Epidermal melanocyte (primary cell): ENCODE measurements around the gene MACROD2.
"Not testable (repeated sequence)": the region's sequence is repeated elsewhere in the genome, so short reads cannot be mapped to it uniquely, and the experiment has no call there.

Experiments
- DNase-seq: peaks from one replicate; pipeline ENCODE4 v3.0.0; 2011; ENCODE audit warnings: low spot score; ENCODE audit not compliant: insufficient read length

The MACROD2 gene

DNA sequence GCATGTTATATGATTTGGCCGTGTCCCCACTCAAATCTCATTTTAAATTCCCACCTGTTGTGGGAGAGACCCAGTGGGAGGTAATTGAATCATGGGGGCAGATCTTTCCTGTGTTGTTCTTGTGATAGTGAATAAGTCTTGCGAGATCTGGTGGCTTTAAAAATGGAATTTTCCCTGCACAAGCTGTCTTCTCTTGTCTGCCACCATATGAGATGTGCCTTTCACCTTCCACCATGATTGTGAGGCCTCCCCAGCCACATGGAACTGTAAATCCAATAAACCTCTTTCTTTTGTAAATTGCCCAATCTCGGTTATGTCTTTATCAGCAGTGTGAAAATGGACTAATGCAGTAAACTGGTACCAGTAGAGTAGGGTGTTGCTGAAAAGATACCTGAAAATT is 986.2 kb downstream of the MACROD2 start:
- not testable (repeated sequence) for DNase-seq

DNA sequence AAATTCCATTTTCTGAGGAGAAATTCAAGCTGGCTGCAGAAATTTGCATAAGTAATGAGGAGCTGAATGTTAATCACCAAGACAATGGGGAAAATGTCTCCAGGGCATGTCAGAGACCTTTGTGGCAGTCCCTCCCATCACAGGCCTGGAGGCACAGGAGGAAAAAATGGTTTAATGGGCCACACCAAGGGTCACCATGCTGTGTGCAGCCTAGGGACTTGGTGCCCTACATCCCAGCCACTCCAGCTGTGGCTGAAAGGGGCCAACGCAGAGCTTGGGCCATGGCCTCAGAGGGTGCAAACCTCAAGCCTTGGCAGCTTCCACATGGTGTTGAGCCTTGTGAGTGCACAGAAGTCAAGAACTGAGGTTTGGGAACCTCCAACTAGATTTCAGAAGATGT is 987.0 kb downstream of the MACROD2 start:
- not testable (repeated sequence) for DNase-seq

DNA sequence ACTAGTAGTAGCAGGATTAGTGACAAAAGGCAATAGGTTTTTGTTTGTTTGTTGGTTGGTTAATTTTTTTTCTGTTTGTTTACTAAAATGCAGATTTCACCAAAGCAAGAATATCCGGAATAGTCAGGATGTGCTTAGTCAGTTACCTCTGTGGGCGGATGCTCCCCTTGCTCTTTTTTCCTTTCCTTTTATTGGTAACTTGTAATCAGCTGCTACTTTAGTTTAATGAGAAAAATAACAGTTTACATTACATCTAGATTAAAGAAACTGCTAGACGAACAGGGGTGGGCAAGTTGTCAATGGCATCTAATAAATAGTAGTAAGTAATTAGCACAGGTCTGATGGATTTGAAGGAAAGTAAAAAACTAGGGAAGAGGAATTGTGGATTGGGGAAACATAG is 989.0 kb downstream of the MACROD2 start:
- no peak for DNase-seq

DNA sequence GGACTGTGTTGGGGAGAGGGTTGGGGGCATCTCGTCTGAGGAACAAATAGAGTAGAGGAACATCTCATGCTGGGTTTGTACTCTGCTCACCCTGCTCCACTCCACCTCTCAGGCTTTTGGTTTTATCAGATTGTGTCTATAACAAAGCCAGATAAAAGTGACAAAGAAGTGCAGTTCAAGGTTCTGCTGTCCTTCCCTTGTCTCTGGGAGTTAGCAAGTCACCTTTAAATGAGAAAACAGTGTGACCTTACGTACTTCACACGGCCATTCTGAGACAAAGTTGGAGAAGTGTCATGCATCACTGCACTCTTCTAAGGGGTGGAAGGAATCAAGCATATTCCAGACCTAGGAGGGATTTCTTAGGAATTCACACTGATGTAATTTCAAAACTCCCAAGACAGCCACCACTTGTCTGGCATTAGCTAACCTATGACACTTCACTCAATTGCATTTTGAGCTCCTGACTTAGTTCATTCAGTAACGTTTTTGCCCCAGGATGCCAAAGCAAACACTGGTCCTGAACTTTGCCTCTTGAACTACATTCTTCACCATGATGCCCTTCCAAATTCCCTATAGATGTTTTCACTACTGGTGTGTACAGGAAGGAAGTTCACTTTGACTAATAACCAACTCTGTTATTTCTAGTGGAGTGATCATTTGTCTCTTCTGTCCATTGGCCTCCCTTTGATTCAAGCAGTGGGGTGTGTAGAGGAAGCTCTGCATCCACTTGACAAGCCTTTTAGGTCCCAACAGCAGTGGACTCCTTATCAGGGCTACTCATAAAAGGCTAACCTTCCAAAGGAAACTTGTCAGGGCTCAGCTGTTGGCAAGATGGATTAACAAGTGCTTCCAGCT is 989.7 kb downstream of the MACROD2 start:
- no peak for DNase-seq

DNA sequence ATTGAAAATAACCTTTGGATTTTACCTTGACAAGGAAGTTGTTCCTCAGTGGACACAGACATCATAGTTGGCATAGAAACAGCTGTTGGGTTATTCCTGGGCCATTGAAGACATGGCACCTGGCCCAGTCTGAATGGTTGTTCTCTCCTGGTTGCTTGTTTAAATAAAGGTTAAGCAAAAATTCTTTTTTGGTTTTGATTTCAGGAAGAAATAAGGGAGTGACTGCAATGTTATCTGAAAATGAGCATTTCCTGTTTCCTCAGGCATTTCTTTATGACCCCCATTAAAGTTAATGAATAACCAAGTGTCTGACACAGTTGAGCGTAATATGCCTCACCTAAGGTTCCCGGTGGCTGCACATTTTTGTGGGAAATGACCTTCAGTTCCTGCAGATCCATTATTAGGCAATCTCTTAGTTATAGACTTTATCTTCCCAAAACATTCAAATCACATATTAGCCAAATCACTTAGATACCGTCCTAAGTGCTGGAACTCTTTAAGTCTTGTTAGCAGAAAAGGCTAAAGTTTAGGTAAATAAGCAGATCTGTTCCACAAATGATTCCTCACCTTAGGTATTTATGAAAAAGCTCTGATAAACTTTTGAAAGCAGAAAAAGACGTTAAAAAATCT is 990.8 kb downstream of the MACROD2 start:
- DNase-seq = no peak

DNA sequence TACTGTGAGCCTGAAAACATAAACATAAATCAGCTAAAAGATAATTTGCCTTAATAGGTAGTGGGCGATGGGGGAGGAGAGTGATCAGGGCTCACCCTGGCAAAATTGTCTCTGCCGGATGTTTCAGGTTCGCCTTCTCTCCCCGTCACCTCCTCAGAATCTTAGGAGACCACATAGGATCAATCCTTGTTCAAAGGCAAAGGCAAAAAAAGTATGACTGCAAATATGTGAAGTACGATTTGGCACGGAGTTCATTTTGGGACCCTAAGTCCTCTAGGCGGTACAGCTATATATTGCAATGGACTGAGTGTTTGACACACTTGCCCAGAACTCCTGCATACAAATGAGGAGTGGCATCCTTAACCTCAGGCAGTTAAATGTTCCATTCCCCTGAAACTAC is 991.3 kb downstream of the MACROD2 start:
- no peak for DNase-seq

DNA sequence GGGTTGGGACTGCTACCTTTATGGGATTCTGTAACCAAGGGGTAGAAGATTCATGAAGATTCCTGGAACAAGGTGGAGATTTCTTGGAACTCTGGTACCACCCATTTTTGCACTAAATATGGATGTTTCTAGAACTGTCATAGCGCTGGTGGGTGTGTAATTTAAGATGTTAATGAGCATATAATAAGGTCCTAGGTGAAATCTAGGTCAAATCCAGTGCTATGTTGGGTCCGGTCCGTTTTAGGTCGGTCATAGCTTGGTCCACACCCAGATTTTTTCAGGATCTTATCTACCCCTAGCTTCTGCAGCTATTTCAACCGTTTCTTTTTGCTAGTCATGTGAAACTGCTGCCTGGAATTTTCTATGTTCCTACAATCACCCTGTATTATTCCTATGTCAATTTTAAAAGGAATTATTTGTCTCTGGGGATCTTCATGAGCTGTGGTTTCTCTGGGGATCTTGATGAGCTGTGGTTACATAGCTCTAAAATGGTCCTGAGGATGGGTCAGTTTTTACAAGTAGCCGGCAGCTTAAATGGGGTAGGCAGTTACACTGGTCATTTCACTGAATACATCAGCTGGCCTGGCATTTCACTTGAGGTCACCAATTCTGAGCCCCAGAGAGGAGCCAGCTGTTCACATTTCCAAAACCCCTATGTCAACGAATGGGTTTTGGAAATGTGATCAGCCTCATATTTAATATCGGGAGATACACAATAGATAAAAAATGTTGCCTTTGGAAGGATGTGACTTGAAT is 994.4 kb downstream of the MACROD2 start:
- no peak for DNase-seq

DNA sequence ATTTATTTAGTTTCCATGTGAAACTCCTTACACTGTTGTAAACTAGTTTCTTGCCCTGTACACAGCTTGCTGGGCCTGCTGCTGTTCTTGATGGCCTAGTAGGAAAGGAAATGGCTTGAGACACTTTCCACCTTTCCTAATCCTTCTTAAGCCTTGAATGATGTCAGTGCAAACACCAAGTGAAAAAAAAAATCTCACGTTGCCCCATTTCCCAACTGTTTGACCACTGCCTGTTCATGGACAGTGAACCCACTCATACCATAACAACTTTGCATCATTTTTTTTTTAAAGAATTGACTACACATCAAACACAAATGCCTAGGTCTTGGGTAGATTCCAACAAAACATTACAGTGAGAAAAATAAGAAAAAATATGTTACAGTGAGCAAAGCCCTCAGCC is 995.7 kb downstream of the MACROD2 start:
- DNase-seq = no peak

DNA sequence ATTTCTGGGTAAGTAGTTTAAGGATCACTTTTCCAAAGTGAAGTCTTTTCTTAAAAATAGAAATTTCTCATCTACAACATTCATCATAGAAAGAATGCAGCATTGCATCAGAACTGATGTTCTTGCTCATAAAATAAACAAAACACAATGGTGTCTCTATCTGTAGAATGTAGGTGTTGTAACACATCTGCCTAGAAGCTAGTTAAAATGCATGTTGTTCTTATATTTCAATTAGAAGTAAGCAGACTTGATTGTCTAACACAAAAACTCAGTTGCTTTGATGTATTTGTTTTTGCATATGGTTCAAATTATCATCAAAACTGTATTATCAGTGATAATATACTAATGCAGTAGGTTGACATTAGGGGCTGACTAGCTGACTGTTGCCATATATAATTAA is 996.8 kb downstream of the MACROD2 start:
- no peak for DNase-seq

DNA sequence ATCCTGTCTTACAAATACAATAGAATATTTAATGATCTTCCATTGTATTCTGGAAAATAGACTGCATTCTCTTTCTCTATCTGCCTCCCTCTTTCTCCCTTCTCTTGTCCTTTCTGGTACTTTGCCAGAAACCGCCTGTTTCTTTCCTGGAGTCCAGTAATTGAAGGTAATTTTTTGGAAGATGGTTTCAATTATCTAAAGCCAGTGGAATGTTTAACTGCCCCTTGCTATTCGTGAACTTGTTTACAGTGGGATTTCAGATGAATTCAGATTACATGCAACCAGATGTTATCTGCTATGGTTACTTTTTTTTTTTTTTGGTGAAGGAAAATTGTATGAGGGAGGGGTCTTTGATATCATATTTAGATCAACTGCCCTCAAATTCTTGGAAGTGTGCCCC is 997.6 kb downstream of the MACROD2 start:
- DNase-seq = no peak

DNA sequence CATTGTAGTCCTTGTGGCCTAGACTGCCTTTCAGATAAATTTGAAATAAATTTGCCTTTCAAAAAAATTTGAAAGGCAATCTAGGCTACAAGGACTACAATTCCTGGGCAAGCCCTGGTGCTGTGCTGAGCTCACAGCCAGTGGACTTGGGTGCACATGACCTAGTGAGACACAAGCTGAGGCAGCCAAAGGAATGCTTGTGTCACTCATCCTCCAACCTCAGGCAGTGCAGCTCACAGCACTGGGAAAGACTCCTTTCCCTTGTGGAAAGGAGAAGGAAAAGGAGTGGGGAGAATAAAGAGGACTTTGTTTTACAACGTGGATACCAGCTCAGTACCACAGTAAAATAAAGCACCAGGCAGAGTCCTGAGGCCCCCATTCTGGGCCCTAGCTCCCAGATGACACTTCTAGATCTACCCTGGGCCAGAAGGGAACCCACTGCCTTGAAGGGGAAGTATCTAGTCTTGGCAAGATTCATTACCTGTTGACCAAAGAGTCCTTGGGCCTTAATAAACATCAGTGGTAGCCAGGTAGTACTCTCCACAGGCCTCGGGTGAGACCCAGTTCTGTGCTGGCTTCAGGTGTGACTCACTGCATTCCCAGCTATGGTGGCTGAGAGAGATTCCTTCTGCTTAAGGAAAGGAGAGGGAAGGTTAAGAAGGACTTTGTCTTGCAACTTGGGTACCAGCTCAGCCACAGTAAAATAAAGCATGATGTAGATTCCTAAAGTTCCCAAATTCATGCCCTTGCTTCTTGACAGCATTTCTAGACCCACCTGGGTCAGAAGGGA is 1001.8 kb downstream of the MACROD2 start:
- no peak for DNase-seq

DNA sequence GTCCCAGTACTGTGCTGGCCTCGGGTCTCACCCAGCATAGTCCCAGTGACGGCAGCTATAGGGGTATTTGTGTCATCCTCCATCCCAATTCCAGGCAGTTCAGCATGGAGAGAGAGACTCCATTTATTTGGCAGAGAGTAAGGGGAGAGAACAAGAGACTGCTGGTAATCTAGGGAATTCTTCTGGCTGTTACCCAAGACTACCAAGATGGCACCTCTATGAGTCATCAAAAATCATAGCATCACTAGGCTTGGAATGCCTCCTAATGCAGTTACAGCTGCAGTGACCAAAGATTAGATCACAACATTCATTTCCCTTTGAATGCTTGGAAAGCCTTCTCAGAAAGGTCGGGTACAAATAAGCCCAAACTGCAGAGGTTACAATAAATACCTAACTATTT is 1002.5 kb downstream of the MACROD2 start:
- DNase-seq = no peak

DNA sequence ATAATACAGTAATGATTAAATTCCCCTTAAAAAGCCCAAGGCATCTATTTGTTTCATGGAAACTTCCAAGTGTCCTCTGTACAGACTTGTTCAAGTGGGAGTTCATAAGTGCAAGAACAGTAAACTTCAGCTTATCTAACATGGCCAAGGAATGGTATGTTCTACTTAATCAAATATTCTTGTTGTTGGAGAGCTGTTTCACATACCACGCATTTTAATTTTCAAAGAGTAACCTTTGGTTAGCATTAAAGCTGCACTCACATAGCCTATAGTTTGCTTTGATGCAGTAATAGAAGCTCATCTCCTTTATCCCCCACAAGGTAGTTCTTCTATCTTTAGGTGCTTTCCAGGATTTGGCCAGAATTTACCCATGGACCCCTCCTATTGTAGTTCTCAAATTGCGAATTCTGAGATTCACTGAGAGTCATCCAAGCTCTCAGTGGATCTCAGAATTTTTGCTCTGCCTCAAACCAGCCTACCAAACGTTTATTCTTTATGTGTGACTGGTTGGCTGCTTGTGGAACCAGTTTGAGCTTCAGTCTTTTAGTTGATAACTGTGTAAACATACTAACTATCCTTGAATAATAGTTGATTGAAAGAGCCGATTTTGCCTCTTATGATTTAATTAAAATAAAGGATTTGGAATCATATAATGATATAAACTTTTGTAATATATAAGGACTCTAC is 1010.1 kb downstream of the MACROD2 start:
- no peak for DNase-seq

DNA sequence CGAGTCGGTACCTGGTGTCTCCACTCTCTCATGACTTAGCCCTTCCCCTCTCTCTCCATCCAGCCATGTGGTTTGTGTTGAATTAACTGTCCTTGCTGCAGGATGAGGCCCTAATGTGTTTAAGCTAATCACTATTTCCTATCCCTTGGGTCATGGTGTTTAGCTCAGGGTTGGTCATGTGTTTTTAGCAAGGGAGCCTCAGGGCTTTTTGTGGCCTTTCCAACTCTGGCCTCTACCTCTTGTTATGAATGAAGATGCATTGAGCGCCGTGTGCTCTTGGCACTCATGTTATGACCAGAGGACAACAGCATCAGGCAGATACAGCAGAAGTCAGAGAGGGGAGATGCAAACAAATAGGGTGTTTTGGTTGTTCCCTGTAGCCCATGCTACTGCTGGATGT is 1016.3 kb downstream of the MACROD2 start:
- no peak for DNase-seq

DNA sequence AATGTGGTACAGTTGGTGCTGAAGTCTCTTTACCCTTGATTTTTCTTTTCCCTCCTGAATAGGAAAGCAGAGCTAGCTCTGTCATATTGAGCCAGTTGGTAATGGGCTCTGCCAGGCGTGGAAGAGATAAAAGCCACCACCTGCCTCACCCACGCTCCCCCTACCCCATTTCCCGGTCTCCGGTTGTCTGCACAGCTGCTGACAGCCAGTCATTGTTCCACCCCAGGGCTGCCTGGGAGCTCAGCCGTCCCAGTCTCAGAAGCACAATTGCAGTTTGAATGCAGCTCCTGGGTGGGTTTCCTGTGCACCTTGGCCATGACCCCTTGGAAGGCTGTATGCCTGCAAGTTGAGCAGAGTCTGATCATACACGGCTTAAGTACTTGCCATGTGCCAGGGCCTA is 1017.2 kb downstream of the MACROD2 start:
- DNase-seq = no peak

DNA sequence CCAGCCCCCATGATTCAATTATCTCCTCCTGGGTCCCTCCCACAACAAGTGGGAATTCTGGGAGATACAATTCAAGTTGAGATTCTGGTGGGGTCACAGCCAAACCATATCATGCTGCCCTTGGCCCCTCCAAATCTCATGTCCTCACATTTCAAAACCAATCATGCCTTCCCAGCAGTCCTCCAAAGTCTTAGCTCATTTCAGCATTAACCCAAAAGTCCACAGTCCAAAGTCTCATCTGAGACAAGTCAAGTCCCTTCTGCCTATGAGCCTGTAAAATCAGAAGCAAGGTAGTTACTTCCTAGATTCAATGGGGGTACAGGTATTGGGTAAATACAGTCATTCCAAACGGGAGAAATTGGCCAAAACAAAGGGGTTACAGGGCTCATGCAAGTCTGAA is 1021.6 kb downstream of the MACROD2 start:
- DNase-seq = not testable (repeated sequence)

DNA sequence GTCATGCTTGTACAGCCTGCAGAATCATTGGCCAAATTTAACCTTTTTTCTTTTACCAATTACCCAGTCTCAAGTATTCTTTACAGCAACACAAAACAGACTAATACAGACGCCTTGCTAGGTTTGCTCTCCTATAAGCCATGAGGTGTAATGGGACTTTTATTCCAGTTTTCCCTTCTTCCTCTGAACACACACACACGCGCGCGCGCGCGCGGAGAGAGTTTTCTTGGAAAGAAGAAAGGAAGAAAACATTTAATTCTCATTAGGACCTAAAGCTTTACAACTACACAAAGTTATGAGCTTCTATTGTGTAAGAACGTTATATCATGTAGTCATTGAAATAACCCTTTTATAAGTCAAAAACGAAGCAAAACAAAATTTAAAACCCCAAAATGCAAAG is 1023.6 kb downstream of the MACROD2 start:
- no peak for DNase-seq

DNA sequence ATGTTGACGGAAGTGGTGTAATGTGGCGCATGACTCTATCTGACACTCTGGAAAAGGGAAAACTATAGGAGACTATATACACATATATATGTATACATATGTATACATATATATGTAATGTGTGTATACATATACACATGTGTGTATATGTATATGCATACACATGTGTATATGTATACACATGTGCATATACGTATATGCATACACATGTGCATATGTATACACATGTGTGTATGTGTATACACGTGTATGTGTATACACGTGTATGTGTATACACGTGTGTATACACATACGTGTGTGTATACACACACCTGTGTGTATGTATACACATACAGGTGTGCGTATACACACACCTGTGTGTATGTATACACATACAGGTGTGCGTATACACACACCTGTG is 1025.5 kb downstream of the MACROD2 start:
- no peak for DNase-seq

DNA sequence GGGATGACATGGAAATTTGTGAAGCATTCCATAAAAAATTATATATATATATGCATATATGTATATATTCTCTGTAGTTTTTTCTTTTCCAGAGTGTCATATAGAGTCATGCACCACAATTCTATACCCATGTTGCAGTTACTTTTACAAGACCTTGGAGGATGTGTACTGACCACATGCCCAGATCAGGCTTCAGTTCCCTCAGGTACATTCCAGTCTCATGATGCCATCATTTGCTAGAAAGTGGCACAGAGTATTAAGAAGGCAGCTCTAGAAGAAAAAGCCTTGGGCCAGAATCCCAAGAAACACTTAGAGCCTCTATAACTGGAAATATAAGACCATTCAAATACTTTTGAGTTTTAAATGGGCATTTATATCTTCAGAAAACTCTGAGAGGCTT is 1027.6 kb downstream of the MACROD2 start:
- no peak for DNase-seq

DNA sequence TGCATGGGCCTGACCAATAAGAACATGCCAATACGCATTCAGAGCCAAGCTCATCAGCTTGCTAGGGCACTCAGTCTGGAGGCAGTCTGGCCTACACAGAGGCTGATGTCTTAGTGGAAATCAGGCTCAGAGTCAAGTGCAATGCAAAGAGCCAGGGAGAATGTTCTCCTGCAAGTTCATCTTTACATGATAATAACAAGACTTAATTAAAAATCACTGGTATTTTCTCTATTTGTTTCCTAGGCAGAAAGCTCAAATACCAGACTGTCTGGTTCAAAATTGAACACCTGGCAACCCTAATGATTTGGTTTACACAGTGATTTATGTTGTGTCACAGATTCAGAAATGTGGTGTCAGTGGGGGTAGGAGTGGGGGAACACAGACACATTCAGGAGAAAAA is 1031.4 kb downstream of the MACROD2 start:
- DNase-seq = no peak

DNA sequence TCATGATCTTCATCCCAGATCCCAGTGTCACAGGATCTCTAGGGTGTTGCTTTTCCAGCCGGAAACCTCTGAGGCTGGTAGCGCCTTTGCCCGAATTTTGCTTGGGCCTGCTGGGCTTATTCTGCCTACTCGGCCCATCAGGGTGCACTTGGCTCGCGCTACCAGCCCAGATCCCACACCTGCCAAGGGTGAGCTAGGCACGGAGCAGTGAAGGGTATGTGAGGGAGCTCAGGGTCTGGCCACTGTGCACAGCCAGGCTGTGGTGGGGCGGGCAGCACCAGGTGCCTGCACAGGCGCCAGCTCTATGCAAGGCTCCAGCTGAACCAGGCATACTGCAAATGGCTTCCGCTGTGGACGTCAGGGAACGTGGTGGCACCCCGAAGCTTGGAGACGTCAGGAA is 1035.5 kb downstream of the MACROD2 start:
- no peak for DNase-seq
